Measurements from ENCODE around the gene EFCAB7. TPM values are rescaled to one million over a fixed set of nuclear protein-coding genes. Genes with fewer than 3 reads are reported as not detected.

The EFCAB7 gene
- total and polyA plus RNA-seq, 2 of the 8 experiments (the other 6 are each of a cell fraction or from before 2014, with no cell fraction given), result 1.1 to 3.1 TPM

- Histone ChIP-seq H3K4me3 (ENCODE audit: extremely low read depth in 1 of 4, insufficient read depth in 2 of 4, low read depth in 3 of 4, low read length in 4 of 4) (no peak overlapping the region), H3K23me2 (ENCODE audit: low read depth, low read length) (no peaks in the 10 kb centered on the region), H2AFZ (ENCODE audit: low read length) (no peak overlapping the region), H2AK5ac (ENCODE audit: low read depth, low read length) (no peak overlapping the region), H3K4ac (replicated peaks; ENCODE audit: insufficient read length, low read depth, low read length) (no peak overlapping the region), H4K8ac (ENCODE audit: extremely low read depth, insufficient read depth, low read length) (no peak overlapping the region), H3K27me3 (replicated peaks in 1 of 4; ENCODE audit: control insufficient read depth in 3 of 4, extremely low read depth in 1 of 4, insufficient read depth in 3 of 4, low read length in 3 of 4) (no peaks in the 10 kb centered on the region), H3K18ac (ENCODE audit: extremely low read depth, low read length) (no peak overlapping the region), H3K9ac (replicated peaks in 1 of 4; ENCODE audit: extremely low read depth in 1 of 4, low read depth in 3 of 4, low read length in 3 of 4) (no peak overlapping the region), H3K23ac (ENCODE audit: insufficient read length) (no peak overlapping the region), H2BK120ac (replicated peaks; ENCODE audit: low read depth, low read length) (no peak overlapping the region), H3K14ac (ENCODE audit: insufficient read length) (no peak overlapping the region), H4K91ac (replicated peaks; ENCODE audit: insufficient read length, low read length) (no peak overlapping the region), H2BK5ac (ENCODE audit: low read depth, low read length) (no peak overlapping the region), H3K27ac (ENCODE audit: low read depth, low read length) (no peak overlapping the region), H3K4me2 (ENCODE audit: insufficient read depth in 1 of 2, low read depth in 2 of 2, low read length in 2 of 2) (no peak overlapping the region), H2BK15ac (ENCODE audit: low read length) (no peak overlapping the region), H3K9me3 (ENCODE audit: insufficient read depth in 2 of 2, low read depth in 1 of 2, low read length in 1 of 2) (no peaks in the 10 kb centered on the region), H4K5ac (ENCODE audit: insufficient read length, low read depth, low read length) (no peak overlapping the region), H2BK12ac (ENCODE audit: low read depth, low read length) (no peak overlapping the region), H3K56ac (replicated peaks; ENCODE audit: insufficient read length, low read depth, low read length) (no peak overlapping the region), H3K79me2 (ENCODE audit: control insufficient read depth in 1 of 2, insufficient read depth in 2 of 2, low read length in 2 of 2) (no peaks in the 10 kb centered on the region), H3K4me1 (replicated peaks in 1 of 4; ENCODE audit: control insufficient read depth in 3 of 4, insufficient read depth in 4 of 4, low read length in 3 of 4) (no peaks in the 10 kb centered on the region), H3K36me3 (ENCODE audit: control insufficient read depth in 2 of 4, insufficient read depth in 4 of 4, low read length in 3 of 4) (no peaks in the 10 kb centered on the region; a peak in 1 of 8 replicates), H4K20me1 (replicated peaks in 1 of 2; ENCODE audit: control insufficient read depth in 1 of 2, insufficient read depth in 2 of 2, low read length in 2 of 2) (no peaks in the 10 kb centered on the region), H2BK20ac (ENCODE audit: low read length) (no peak overlapping the region), H3K79me1 (ENCODE audit: low read depth, low read length) (no peaks in the 10 kb centered on the region)
- WGBS, 2 experiments (ENCODE audit: extremely low coverage in 1 of 2, insufficient coverage in 1 of 2, insufficient read length in 1 of 2, insufficient replicate concordance in 2 of 2, low coverage in 1 of 2, low lambda C conversion rate in 2 of 2, missing lambda C conversion rate in 1 of 2), result 88% methylated on average over 1 of the region's 1 CpG; no CpG with 5 or more reads in 1 of the 2 experiments
- DNase-seq (ENCODE audit: low read depth in 1 of 2, low spot score in 2 of 2) (no peak), FAIRE-seq (no peak)
- POLR2A ChIA-PET (ENCODE audit: partially characterized antibody), result no interaction called here
- CTCF ChIA-PET (ENCODE audit: partially characterized antibody), result interaction anchor here (1.1 to 1.4 kb wide), 2 partner anchors 56 to 60 kb away, joined by 3 to 4 read pairs; no protein-coding TSS in a partner anchor
- TF ChIP-seq BACH1 (IDR thresholded peaks at IDR 0.05; ENCODE audit: low read length), result no peak
- no peak for TF ChIP-seq SIRT6 (IDR thresholded peaks at IDR 0.05; ENCODE audit: low read length)
- TF ChIP-seq CTBP2 (IDR thresholded peaks at IDR 0.05; ENCODE audit: borderline replicate concordance, insufficient read depth, insufficient read length, low read length), result no peak
- no peak for TF ChIP-seq TAF7 (optimal IDR thresholded peaks at IDR 0.05; ENCODE audit: borderline replicate concordance, low read depth, low read length)
- TF ChIP-seq YY1 (IDR thresholded peaks at IDR 0.05; ENCODE audit: low read depth, low read length), result no peak
- no peak for TF ChIP-seq MAX (IDR thresholded peaks at IDR 0.05)
- no peak for TF ChIP-seq RBBP5 (IDR thresholded peaks at IDR 0.05; ENCODE audit: borderline replicate concordance, low read depth, low read length)
- no peak for TF ChIP-seq POU5F1 (IDR thresholded peaks at IDR 0.05; ENCODE audit: low read depth, low read length)
- no peak for TF ChIP-seq POLR2A (IDR thresholded peaks at IDR 0.05; ENCODE audit: control extremely low read depth in 1 of 2, low read depth in 2 of 2, low read length in 2 of 2)
- TF ChIP-seq CTCF (IDR thresholded peaks at IDR 0.05; ENCODE audit: control extremely low read depth in 1 of 3, insufficient read depth in 1 of 3, low read depth in 1 of 3, low read length in 3 of 3), result no peak
- no peak for TF ChIP-seq MAFK (IDR thresholded peaks at IDR 0.05; ENCODE audit: low read depth, low read length)
- no peak for TF ChIP-seq EZH2 (IDR thresholded peaks at IDR 0.05; ENCODE audit: low read depth, low read length, severe bottlenecking)
- no peak for TF ChIP-seq CHD1 (IDR thresholded peaks at IDR 0.05; ENCODE audit: low read depth, low read length)
Measured at GRCh38 chr1:63498106-63498505, 25.2 kb upstream of the EFCAB7 start.

All from H1 (cell line).